Measurements from ENCODE around the gene RNF8. TPM values are rescaled to one million over a fixed set of nuclear protein-coding genes. Genes with fewer than 3 reads are reported as not detected.

The RNF8 gene
- total and polyA plus RNA-seq, 9 of the 15 experiments (the other 6 are each of a cell fraction or from before 2014, with no cell fraction given) = 10.6 to 47.0 (median 37.5) TPM

- TF ChIP-seq, protein P1, sequence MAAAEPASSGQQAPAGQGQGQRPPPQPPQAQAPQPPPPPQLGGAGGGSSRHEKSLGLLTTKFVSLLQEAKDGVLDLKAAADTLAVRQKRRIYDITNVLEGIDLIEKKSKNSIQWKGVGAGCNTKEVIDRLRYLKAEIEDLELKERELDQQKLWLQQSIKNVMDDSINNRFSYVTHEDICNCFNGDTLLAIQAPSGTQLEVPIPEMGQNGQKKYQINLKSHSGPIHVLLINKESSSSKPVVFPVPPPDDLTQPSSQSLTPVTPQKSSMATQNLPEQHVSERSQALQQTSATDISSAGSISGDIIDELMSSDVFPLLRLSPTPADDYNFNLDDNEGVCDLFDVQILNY (CRISPR knock-in tag; IDR thresholded peaks at IDR 0.05) = no peak
- TF ChIP-seq RBM39 (optimal IDR thresholded peaks at IDR 0.05; ENCODE audit: low read depth, low read length) (peak; percentile 23), TSC22D4 (tag; IDR thresholded peaks at IDR 0.05) (no peak), FOXP4 (CRISPR knock-in tag; IDR thresholded peaks at IDR 0.05; ENCODE audit: borderline replicate concordance) (no peak), NONO (IDR thresholded peaks at IDR 0.05; ENCODE audit: low read depth in 2 of 2, low read length in 1 of 2) (peak in 1 of 2 experiments; percentile 94; a peak in 2 of 4 replicates), ZNF592 (IDR thresholded peaks at IDR 0.05) (peak; percentile 95), NRF1 (conservative IDR thresholded peaks at IDR 0.05 in 1 of 2, IDR thresholded peaks at IDR 0.05 in 1 of 2) (peak in 1 of 2 experiments; percentile 35; a peak in 2 of 4 replicates), JUND (IDR thresholded peaks at IDR 0.05; ENCODE audit: borderline replicate concordance, low read depth, low read length) (peak; percentile 89), JUND (tag; IDR thresholded peaks at IDR 0.05; ENCODE audit: borderline replicate concordance, low read depth, low read length) (peak; percentile 85; the same call in 2 of the 3 replicates), FIP1L1 (IDR thresholded peaks at IDR 0.05; ENCODE audit: low read depth, low read length, poor library complexity, severe bottlenecking) (no peak), HDAC8 (tag; IDR thresholded peaks at IDR 0.05) (no peak), TCFL5 (CRISPR knock-in tag; conservative IDR thresholded peaks at IDR 0.05) (0 out of 2 replicates have a peak, but pooled peaks have one; percentile 77), ZNF511 (CRISPR knock-in tag; IDR thresholded peaks at IDR 0.05) (no peak), RUNX1 (IDR thresholded peaks at IDR 0.05; ENCODE audit: low read depth) (0 out of 2 replicates have a peak, but pooled peaks have one; percentile 73), NCOA2 (IDR thresholded peaks at IDR 0.05; ENCODE audit: partially characterized antibody in 2 of 2) (peak in 1 of 2 experiments; percentile 60)
- TF ChIP-seq, protein P2, sequence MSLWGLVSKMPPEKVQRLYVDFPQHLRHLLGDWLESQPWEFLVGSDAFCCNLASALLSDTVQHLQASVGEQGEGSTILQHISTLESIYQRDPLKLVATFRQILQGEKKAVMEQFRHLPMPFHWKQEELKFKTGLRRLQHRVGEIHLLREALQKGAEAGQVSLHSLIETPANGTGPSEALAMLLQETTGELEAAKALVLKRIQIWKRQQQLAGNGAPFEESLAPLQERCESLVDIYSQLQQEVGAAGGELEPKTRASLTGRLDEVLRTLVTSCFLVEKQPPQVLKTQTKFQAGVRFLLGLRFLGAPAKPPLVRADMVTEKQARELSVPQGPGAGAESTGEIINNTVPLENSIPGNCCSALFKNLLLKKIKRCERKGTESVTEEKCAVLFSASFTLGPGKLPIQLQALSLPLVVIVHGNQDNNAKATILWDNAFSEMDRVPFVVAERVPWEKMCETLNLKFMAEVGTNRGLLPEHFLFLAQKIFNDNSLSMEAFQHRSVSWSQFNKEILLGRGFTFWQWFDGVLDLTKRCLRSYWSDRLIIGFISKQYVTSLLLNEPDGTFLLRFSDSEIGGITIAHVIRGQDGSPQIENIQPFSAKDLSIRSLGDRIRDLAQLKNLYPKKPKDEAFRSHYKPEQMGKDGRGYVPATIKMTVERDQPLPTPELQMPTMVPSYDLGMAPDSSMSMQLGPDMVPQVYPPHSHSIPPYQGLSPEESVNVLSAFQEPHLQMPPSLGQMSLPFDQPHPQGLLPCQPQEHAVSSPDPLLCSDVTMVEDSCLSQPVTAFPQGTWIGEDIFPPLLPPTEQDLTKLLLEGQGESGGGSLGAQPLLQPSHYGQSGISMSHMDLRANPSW (CRISPR knock-in tag; IDR thresholded peaks at IDR 0.05) = no peak
These were observed 39.2 kb upstream of the RNF8 start (continued) for GRCh38 chr6:37314487-37315156.
